Heart left ventricle (tissue), 13 donors: ENCODE measurements around the gene HSF2BP.
"Not testable (repeated sequence)": the region's sequence is repeated elsewhere in the genome, so short reads cannot be mapped to it uniquely, and the experiment has no call there.

ENCODE experiments used
- CTCF ChIP-seq, 12 donors: fragments of 200-600 bp; sonication (generic) in 4 of 12; IDR thresholded peaks; one replicate each; pipeline versions ENCODE4 v1.5.0 to v1.8.0; 2018 to 2022; ENCODE audit warnings: antibody characterized with exemption in 12 of 12, mild to moderate bottlenecking in 5 of 12
- POLR2A ChIP-seq, 2 donors: fragments of 450-650 bp; IDR thresholded peaks; one replicate each; pipeline ENCODE4 v1.6.1; 2017; ENCODE audit warnings: antibody characterized with exemption in 2 of 2, mild to moderate bottlenecking in 2 of 2, moderate library complexity in 2 of 2
- donor health status: ischemic (EF 13 %, LVEDD 7.1; RV severe dilation, severe dysfunction).
- donor health status: DM: no; HTN: yes; CAD: no.
- donor health status: DM: no; HTN: no; CAD: no.
- donor health status: ischemic (EF 25% LVEDD 6.9; RV normal size, moderate dysfunction).
- donor health status: ischemic (EF 25% LVEDD 5.7; RV mildly dilated, moderate dysfunction).
- donor health status: ischemic (EF 35%, LVEDD 5.7; RV mildly dilated, moderate dysfunction).
- donor health status: nonischemic (EF 11% LVEDD 7.7; RV severe dilation, severe dysfunction).
- donor health status: DM: yes; HTN: yes; CAD: no.
- donor health status: PGD.
- donor health status: ischemic (EF 29% LVEDD 5.4; RV normal size, mild dysfunction).
- donor health status: nonischemic (EF 23%, LVEDD 6.1; RV moderate dilation, normal function).

- TF ChIP-seq CTCF, POLR2A (IDR thresholded peaks at IDR 0.05): not testable (repeated sequence)
Observed at GRCh38 chr21:43502407-43503071, 156.7 kb downstream of the HSF2BP start.
